GM12874 (cell line): ENCODE data around the gene KRTAP1-5.
"Not testable (repeated sequence)": the region's sequence is repeated elsewhere in the genome, so short reads cannot be mapped to it uniquely, and the experiment has no call there.

Source experiments
- CTCF ChIP-seq: IDR thresholded peaks from 2 replicates; pipeline ENCODE4 v1.5.1; 2011; ENCODE audit warnings: low read depth, mild to moderate bottlenecking, control low read depth, low read length, moderate library complexity; ENCODE audit not compliant: insufficient read depth

Gene KRTAP1-5

GRCh38 chr17:41054025-41054424, 27.0 kb upstream of the KRTAP1-5 start:
- TF ChIP-seq CTCF = no peak

- no peak for TF ChIP-seq CTCF
Measured at GRCh38 chr17:41052566-41052965, 25.6 kb upstream of the KRTAP1-5 start.

GRCh38 chr17:41049110-41049509, 22.1 kb upstream of the KRTAP1-5 start:
- TF ChIP-seq CTCF = no peak

GRCh38 chr17:41048441-41048840, 21.4 kb upstream of the KRTAP1-5 start:
- TF ChIP-seq CTCF = no peak

- not testable (repeated sequence) for TF ChIP-seq CTCF
Measured at GRCh38 chr17:41046735-41047465, 19.9 kb upstream of the KRTAP1-5 start, which contains the start of gene KRTAP2-1. KRTAP2-1 (minus strand) TSS chr17:41047316; CDS start chr17:41047267, 49 bp downstream.

GRCh38 chr17:41042953-41043352, 15.9 kb upstream of the KRTAP1-5 start:
- no peak for TF ChIP-seq CTCF

GRCh38 chr17:41040783-41041571, 14.0 kb upstream of the KRTAP1-5 start, which contains the start of gene KRTAP1-1:
KRTAP1-1 (minus strand) TSS chr17:41041450; CDS start chr17:41041397, 53 bp downstream.
- not testable (repeated sequence) for TF ChIP-seq CTCF
